NCI-H82 treated with DMSO at 0.1 percent for 48 hours (cell line): ENCODE results near the gene PPP2R5B.
A peak's percentile ranks its signal among the peaks of the same experiment; 100 is the strongest.

Experiments
- DNase-seq: peaks from one replicate; lab custom pipeline; 2025; ENCODE audit not compliant: unreplicated experiment; lab: John Stamatoyannopoulos, UW

The PPP2R5B gene

GRCh38 chr11:64923944-64924909 is at the start of gene PPP2R5B:
PPP2R5B (plus strand) TSS chr11:64924689; CDS start chr11:64925735, 1,046 bp downstream.
- DNase-seq = peak; percentile 48

GRCh38 chr11:64875369-64876228 is 48.9 kb upstream of the PPP2R5B start:
- DNase-seq = no peak

DNA sequence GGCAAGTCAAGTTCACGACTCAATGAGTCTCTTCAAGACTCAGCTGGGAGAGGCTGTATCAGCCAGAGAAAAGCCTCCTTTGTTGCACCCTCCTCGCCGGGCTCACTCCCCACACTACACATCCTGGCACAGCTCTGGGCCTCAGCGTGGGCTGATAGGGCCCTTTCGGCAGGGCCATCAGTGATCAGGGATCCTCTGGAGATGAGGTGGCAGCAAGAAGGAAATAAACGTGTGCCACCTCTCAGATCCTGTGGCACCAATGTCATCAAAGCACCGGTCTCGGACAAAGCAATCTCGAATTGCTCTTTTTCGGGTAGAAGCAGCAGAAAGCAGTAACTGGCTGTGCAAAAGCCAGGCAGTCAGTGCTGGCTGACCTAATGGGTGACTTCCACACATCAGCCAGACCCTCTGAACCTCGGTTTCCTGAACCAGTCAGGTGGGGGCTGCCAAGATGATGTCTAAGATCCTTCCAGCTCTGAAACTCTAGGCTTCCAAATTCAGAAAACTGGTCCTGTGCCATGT is 48.2 kb upstream of the PPP2R5B start:
- DNase-seq = no peak

DNA sequence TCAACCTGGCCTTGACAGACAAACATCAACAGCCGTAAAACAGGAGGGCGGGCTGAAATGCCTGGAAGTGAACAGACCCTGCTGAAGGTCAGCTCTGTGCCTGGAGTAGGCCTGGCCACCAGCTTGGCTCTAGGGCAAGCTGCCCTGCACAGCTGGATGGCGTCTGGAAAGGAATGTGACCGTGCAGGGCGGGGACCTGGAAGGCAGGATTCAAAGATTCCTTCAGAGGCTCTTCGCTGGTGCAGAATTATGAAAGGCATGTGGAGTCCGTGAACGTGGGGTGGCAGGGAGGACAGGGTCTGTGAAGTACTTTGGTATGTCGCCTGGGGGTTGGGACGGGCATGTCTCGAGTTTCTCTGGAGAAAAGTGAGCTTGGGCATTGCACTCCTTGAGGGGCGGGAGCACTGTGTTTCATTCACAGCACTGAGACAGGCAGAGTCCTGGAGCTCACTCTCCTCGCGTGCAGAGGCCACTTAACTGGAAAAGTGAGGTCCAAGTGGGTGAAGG is 47.6 kb upstream of the PPP2R5B start:
- DNase-seq = no peak

DNA sequence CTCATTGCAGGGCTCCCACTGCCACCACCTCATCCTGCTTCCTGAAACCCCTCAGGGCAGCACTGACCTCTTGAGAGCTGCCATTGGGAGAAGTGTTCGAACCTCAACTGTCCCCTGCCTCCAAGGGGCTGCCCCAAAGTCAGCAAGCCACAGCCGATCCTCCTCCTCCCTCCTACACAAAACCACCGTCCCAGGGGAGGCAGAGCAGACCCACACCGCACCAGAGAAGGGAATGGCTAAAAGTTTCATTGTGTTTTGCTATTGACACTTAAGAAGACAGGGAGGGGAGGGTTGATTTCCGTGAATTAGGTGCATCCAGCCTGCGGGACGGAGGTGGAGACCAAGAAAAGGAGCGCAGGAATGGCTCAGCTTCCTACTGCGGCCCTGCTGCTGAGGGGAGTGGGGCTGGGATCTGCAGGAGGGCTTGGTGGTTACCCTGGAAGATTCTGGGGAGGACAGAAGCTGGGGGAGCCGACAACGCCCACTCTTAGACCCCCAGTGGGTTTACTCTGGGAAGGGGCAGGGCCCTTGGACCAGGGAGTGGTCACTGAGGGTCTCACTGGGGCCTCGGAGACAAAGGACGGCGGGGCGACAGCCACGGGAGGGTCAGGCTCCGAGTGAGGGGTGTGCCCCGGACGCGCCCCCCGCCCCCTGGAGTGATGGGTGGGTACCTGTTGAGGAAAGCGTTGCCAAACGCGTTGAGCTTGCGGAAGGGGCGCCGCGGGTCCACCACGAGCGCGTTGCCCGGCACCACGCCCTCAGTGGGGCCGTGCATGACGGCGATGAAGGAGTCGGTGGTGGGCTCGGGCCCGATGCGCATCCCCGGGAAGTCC is 46.9 kb upstream of the PPP2R5B start:
- DNase-seq = no peak

DNA sequence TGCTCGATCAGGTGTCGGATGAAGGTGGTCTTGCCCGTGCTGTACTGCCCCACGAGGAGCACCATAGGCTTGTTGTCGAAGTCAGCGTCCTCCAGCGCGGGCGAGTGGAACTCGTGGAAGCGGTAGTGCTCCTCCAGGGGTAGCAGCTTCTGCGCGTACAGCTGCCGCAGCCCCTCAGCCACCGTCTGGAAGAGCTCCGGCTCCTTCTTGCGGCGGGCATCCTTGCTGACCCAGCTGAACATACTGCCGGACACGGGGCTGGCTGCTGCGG is 46.3 kb upstream of the PPP2R5B start:
- no peak for DNase-seq

GRCh38 chr11:64878494-64879243 is 45.8 kb upstream of the PPP2R5B start, which contains the start of gene EHD1:
EHD1 (minus strand) TSS chr11:64878621; CDS start chr11:64878464, 157 bp downstream.
- peak; percentile 70 for DNase-seq

- no peak for DNase-seq
These were observed 45.1 kb upstream of the PPP2R5B start for GRCh38 chr11:64879244-64879900.

GRCh38 chr11:64880240-64881001 is 44.1 kb upstream of the PPP2R5B start:
- DNase-seq = no peak

DNA sequence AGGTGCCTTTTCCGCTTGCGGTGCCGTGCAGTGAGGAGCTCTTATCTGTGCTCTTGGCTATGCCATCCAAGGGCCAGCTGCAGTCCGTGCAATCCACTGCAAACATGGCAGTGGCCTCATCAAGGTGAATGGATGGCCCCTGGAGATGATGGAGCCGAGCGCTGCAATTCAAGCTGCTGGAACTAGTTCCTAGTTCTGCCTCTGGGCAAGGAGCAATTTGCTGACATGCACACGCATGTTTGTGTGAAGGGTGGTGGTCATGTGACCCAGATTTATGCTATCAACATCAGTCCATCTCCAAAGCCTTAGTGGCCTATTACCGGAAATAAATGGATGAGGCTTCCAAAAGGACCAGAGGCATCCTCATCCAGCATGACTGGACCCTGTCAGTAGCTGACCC is 43.0 kb upstream of the PPP2R5B start:
- no peak for DNase-seq

DNA sequence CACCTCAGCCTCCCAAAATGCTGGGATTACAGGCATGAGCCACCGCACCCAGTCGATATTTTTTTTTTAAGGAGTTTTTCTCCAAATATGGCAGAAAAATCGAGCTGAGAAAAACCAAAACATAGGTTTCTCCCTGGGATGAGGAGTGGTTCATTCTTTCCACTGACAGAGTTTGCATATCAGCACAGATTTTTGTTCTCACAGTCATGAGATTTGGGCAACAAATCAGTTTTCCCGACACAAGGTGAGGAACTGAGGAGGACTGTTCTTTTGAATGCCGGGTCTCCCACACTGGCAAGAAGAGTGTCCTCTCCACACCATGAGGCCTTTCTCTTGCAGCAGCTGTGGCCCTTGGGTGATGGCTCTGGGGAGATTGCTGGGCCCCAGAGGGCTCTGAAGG is 42.2 kb upstream of the PPP2R5B start:
- no peak for DNase-seq

- no peak for DNase-seq
These were observed 40.9 kb upstream of the PPP2R5B start for GRCh38 chr11:64883575-64883974.

- DNase-seq = no peak
These were observed 40.5 kb upstream of the PPP2R5B start for GRCh38 chr11:64884019-64884418.

GRCh38 chr11:64885367-64886286 is 38.9 kb upstream of the PPP2R5B start:
- DNase-seq = no peak

DNA sequence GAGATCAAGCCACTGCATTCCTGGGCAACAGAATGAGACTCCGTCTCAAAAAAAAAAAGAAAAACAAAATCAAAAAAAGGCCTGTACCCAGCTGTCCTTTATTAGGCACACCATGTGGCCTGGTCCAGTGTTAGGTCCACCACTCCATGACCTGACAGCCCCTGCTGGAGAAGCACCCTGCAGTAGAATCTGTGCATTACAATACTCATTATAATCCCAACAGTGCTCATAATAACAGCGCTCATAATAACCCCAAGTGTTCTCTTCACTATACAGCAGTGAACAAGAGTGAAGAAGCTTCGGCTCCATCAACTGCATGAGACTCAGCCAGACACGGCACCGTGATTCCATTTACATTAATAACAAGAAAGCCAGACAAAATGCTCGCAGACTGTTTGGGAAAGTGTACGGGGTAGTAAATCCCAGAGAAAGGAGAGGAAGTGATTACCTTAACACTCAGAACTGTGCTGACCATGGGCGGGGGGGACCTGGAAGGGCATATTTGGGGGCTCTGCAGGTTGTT is 37.2 kb upstream of the PPP2R5B start:
- no peak for DNase-seq

- no peak for DNase-seq
These were observed 36.6 kb upstream of the PPP2R5B start for GRCh38 chr11:64887757-64888405.

DNA sequence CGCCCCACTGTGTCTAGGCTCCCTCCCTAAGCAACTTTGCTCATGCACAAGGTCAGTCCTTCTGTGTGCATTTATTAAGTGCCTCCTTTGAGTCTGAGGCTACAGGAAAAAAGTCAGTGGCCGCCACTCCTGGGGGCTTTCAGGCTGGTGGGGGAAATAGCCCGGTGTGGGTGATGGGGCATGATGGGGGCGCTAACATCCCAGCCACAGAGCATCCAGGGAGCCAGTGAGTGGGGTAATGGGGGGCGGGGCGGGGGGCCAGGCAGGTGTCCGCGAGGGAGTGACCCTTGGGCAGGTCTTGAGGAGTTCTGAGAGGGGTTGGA is 36.1 kb upstream of the PPP2R5B start:
- DNase-seq = no peak
